Embryonic facial prominence (tissue), 1 donor: ENCODE data around the gene BBX.

ENCODE experiments used
- DNase-seq: peaks from one replicate; pipeline ENCODE4 v3.0.0-alpha.2; 2016; ENCODE audit errors: extremely low spot score

BBX gene

DNA sequence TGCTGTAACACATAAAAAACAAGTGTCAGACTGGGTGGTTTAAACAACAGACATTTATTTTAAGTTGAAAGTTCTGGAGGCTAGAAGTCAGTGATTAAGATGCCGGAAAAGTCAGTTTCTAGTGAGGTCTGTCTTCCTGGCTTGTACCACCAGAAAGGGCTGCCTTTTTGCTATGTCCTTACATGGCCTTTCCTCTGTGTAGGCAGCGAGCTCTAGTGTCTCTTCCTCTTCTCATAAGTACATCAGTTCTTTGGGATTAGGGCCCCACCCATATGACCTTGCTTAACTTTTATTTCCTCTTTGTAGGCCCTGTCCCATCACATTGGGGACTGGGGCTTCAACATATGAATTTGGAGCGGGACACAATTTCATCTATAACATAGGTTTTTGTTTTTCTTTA, 128.0 kb downstream of the BBX start:
- DNase-seq = no peak

DNA sequence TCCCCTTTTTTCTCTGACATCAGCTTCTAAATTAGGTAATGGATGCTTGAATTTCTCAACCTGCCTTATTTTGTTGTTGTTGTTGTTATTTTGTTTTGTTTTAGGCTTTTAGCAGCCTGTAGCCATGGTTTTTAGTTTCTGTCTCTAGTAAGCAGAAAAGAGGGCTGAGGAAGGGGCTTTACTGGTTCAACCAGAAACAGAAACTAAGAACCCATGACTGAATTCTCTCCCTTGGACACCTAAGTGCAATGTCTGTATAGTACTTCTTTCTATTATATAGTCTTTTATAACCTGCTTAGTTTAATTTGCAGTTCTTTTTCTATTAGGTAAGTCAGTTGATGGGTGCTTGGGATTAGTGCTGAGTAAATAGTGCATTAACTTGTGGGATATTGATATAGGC, 129.0 kb downstream of the BBX start:
- no peak for DNase-seq

DNA sequence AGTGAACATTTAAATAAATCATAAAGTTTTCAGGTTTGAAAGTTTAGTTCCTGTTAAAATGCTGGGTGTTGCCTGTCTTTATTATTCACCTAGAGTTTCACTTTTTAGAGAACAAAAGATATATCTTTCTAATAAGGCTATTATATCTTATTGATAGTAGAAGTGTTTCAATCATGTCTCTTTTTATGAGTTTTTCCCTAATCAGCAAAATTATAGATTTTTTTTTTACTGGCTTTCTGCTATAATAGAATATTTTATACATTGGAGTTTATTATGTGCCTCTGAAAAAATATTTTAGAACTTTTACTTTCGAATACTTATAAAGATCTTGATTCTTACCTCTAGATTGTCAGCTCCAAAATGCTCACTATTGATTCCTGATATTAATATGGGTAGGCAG, 131.5 kb downstream of the BBX start:
- no peak for DNase-seq

DNA sequence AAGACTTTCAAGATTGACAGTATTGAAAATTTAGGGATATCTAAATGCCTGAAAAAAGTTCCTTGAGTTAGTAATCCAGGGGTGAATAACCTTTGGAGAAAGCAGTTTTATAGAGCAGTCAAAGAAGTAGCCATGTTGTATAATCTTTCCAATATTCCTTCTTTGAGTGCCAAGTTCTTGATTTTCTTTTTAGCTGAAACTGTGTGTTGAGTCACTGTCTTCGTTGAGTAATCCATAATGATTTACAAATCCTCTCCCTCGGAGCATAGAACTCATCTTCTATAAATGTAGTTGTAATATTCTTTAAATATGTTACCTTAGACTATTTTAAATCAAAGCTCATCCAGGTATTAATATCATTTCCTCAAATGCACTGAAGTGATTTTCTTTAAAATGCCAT, 135.2 kb downstream of the BBX start:
- DNase-seq = no peak

DNA sequence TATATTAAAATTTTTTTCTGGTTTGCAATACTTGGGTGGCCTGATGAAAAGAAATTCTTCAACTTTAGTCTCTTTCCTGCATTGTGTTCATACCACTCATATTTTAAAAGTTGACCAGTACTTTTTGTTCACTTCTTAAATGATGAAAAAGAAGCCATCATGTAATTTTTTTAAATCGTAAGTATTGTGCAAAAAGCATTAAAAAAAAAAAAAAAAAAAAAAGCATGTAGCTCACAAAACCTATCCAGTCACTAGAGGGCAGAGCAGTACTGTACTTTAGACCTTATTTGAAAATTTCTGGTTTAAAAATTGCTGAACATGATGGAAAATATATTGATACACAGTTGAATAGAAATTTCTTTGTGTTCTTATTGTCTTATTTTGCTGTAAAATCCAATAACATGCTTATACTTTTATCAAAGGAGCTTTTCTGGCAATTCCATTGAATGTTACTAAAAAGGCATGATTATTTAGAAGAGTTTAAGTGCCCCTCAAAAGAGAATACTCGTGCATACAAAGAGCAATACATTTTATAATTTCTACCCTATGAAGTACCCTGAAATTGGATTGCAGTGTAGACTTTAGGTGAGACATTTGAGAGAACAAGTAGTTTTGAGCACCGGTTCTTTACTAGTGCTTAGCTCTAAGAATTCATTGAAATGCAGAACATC, 137.7 kb downstream of the BBX start:
- DNase-seq = no peak

DNA sequence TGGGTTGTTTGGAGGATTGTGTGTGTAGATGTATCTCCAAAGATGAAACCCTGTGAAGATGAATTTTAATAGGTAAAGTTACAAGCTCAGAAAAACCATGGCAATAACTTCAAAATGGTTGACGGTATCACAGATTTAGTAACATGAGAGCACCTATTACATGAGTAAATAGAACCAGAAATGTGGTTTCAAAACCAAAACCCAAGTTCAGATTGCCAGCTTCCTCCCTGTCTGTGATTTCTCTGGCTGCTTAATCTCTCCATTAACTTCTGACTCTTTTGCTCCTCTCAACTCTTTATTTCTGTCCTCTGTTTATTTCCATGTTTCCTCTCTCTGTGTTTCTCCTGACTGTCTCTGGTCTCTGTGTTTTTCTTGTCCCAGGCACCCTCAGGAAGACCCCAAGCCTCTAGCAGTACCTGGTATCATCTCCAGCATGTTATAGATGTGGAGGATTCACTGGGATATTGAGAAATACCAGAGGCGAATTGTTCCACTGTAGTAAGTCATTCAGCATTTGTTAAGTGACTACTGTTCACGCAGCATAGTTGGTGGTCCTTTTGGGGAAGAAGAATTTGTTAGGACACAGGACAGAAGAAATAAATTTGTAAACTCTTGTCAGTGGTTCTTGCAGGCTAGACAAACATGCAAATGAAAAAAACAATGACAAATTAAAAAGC, 138.8 kb downstream of the BBX start:
- no peak for DNase-seq

DNA sequence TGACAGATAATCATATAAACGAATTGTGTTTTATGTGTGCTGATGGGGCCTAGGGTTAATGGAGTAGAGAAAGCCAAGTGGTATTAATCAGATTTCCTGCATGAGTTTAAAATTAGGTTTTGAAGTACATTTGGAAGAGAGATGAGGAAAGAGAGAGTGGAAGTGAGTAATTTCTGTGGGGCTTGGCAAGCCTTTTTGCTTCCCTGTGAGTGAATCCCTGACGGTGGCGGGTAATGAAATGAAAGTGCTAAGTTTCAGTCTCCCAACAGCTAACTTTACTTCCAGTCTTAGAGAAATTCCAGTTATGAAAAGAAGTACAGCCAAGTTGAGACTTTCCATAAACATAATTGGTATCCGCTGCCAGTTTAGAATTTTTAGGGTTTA, 139.4 kb downstream of the BBX start:
- no peak for DNase-seq

DNA sequence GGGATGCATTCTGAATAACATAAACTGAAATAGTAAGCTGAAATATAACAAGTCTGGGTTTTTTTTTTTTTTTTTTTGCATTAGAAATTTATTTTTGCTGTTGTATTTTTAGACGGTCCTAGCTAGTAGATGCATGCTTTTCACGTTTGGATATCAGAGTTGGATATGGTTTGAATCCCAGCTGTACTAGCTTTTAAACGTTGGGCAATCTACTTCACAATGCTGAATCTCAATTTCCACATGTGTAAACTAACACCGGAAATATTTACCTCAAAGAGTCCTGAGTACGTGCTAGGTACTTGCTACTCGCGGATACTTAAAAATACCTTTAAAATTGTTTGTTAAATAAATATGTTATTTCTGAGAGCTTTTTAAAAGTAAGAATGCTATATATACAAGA, 139.8 kb downstream of the BBX start:
- no peak for DNase-seq

DNA sequence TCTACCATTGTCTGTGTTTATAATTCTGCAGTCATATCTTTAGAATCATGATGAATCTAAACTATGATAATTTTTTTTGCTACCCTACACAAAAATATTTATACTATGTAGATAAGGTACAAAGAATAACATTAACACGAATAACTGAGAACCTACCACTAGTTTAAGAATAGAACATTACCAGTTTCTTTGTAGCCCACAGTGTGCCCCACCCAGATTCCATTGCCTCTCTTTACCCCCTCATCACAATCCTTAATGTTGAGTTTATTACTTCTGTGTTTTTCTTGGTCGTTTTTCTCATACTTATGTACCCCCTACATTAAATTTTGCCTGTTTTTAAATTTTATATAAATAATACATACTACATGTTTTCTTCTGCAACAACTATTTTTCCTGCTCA, 140.5 kb downstream of the BBX start:
- no peak for DNase-seq

DNA sequence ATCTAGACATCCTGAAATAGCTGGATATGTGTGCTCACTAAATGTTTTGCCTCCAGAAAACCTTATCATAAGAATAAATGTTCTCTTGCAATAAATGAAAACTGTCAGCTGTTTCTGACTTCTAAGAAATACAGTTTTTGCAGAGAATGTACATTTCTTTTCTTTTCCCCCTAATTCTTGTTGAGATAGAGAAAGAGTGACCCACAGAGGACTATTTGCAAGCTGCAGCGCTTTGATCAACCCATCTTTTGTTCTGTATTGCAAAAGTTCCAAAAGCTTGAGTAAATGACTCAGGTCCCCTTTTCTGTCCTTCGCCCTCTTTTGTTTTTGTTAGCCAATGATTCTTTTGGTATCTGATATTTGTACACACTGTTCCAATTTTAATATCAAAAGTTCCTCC, 141.9 kb downstream of the BBX start:
- DNase-seq = no peak

DNA sequence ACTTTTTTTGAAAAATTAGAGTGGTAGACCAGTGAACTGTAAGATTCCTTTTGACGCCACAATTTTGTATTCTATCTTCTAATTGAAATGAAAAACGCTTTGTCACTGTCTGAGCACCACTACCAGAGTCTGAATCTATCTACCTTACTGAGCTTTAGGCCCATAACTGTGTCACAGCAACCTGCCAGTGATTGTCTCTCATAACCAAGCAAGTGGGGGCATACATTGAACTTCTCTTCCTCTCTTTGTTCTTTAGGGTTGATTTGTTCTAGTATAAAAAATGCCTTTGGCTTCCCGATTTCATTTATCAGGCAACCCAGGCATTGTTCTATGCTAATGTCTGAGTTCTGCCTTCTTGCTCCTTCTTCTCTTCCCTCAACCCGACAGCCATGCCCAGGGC, 142.6 kb downstream of the BBX start:
- no peak for DNase-seq

DNA sequence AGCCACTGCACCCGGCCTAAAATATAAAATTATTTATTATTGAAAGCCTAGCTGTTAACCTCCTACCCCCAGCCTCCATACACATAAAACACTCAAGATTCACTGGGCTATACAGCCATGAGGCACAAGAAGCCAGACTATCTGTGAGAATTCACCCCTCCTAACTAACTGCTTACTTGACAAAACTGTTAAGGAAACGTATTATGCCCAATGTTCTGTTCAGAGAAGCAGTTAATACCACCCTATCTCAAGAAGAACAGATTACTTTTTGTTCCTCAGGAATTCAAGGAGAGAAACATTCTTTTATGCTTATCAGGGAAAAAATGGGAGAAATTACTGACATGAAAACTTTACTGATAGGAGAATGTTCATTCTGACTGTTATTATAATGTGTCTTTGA, 144.1 kb downstream of the BBX start:
- no peak for DNase-seq

DNA sequence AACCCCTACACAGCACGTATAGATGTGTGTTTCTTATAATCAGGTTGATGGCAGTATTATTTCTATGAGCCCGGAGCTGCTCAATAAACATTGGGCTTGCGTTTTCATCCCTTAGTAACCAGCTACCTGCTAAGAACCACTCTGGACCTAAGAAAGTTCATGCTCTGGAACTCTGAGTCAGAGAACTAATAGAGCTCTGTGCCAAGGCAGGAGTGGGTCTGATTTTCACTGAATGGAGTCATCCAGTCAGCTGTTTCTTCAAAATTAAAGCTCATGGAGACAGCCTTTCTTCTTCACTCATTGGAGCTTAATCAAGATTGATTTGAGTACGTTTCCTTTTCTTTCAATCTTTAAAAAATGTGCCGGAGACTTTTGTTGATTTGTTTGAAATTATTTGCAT, 145.7 kb downstream of the BBX start:
- DNase-seq = no peak

DNA sequence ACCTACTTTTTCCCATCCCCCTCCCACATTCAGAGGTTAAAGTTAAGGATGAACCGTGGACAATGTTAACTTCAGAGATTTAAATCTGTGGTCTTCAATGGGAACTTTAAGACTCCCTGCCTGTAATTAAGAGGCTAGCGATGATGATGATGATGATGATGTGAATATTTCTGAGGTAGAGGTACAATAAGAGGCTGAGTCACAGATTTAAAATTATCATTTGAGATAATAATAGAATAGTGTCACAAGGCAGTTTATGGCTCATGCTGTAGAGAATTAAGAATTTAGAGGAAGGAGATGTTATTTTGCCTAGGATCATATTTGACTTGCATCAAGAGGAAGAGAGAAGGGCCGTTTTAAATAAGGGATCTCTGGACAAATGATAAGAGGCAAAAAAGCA, 146.2 kb downstream of the BBX start:
- DNase-seq = no peak

DNA sequence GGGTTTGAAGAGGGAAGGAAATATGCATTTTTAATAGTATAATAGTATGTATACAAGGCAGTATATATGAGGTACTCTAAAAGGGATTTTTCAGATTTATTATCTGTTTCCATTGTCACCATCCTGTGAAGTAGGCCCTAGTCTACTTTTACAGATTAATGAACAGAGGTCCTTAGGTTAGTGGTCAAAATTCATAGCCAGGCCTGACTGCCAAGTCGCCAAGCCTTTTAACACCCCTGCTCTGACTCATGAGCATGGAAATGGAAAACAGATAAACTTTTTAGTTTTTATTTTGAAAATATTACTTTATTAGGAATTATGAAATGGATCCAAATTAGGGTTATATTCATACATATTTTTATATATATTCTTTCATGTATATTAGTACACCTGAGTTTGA, 146.9 kb downstream of the BBX start:
- DNase-seq = no peak

DNA sequence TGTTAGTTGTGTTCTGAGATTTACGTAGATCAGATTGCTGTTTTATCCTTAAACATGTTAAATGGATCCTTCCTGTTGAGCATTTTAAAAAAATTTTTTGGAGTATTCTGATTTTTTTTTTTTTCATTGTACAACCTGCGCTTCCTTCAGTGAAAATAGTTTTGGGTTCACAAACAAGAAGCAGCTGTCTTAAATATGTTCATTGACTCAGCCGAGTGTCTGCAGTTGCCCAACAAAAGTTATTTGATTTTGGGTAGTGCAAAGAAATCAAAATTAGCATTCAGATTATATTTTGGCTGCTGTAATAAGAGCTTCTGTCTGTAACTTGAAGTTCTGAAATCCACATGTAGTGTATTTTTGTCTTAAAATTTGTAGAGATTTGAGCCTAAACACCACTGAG, 148.2 kb downstream of the BBX start:
- DNase-seq = no peak

DNA sequence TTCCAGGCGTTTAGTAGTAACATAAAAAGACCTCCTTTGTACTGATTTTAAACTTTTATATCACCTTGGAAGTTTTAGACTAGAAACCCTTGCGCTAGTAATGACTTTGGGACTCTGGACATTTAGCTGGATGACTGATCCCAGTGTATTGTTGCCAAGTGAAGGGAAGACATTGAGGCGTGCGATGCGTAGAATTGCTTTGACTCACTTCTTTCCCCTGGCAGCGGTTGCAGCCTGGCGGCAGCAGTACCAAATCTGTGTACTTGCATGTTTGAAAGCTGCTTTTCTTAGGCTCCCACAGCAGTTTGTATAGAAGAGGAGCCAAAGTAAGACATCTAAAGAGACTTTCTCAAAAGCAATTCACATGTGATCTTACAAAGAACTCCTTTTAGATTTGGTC, 151.6 kb downstream of the BBX start:
- DNase-seq = no peak

DNA sequence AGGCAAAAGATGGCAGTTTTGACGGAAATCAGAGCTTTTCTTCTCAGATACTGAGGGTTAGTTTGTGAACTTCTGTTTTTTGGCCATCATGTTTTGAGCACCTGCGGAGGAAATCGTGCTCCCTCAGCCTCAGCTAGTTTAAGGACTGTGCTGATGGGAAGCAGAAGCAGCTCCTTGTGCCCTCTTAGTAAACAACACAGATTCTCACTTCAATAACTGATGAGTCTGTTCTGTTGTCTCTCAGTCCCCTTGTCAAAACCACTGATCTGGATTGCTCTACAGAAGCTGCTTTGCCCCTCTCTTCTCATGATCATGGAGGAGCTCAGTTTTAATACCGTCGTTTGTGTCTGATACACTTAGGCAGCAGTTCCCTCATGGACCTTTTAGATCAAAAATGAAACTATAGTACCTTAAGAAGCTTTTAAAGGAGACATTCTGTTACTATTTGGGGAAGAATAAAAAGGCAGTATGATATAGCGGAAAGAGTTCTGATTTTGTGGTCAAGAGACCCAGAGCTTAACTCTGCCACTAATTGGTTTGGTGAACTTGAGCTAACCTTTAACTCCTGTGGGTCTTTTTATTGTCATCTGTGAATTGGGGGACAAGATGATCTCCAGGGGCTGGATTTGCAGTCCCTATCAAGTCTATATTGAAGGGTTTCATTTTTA, 152.6 kb downstream of the BBX start:
- no peak for DNase-seq

DNA sequence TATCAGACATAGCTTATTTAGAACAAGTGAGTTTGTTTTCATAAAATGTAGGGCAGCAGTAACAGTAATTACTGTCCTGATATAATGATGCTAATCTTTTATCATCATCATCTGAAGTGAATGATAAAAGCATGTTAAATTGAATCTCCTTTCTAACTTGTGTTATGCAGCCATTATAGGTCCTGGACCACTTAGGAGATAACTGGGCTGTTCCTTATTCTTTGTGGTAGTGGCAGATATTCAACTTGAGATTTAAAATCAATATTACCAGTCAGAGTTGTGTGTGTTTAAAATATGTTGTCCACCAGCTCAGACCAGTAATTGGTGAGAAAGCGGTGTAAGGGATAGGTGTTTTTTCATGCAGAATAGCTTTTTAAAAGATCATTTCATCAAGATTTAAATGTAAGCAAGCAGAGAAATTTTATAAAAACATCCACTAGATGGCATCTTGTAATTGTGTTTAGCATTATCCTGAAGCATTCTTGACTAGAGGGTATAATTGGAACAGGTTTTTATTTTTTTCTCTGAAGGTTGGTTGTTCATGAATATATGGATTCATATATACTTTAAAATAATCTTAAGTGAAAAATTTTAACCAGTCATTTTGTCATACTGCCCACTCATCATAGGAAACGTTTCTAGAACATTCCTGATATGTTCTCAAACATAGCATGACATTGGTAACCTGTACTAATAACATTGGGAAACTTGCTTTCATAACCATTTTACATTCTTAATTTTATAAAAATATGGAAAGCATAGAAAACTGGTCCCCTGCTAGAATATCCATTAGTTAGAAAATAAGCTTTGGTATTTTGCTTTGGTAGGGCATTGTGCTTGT, 153.9 kb downstream of the BBX start:
- no peak for DNase-seq

DNA sequence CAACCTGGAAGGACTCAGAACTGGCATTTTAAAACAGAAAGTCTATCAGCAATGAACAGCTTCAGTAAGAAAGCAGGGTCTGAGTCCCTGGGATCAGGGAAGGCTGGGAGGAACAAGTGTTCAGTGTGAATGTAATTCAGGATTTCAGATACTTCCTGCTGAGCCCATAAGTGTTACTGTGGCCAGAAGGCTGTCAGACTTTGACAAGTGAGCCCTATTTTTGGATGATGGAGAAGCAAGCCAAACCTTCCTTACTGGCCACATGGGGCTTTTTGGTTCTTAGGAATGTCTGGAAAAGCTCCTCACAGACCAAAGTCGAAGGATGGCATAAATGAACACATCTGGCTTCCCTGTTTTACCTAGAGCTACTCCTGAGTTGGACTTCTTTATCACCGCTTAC, 157.2 kb downstream of the BBX start:
- no peak for DNase-seq

DNA sequence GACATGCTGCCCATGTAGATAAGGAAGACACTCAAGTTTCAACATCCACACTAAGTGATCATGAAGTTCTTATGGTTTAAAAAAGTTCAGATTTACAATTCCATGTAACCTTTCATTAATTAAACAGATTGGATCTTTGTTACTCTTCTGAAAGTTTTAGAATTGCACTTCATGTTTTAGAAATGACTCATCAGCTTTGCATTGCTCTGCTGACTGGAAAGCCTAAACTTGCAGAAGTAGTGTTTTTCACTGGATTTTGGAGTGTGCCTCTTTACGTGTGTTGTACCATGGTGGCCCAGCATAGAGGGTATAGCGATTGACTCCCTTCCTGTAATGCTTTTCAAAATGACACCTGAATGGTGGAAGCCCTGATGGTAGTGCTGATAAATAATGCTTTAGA, 157.9 kb downstream of the BBX start:
- no peak for DNase-seq

DNA sequence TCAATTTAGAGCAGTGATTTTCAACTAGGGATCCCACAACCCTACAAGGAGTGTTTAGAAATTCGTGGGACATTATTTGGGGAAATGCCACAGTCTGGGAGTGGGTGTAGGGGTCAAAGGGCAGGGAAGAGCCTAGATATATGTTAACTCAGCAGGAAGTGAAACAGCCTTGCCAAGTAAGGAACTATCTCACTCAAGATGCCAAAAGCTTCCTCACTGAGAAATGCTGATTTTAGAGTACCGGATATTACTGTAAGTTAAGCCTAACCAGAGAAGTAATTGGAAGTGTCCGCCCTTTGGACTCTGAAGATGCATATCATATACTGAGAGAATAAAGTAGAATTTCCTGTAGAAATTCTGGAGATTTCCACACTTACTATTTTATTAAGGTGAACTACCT, 158.6 kb downstream of the BBX start:
- DNase-seq = no peak

DNA sequence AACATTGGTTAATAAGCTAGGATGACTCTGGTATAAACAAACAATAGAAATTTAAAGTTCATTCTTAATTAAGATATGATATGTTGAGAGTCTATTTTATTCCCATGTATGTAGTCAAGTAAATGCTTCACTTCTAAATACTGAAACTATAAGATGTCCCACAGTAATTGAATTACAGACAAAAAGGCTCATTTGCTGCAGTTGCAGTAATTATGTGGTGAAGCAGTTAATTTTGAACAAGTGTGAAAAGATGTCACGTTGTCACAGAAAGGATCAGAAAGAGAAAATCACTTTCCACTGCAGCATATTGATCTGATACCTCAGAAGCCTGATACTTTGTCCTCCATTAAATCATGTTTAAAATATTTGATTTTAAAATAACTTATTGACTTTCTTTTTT, 159.8 kb downstream of the BBX start:
- no peak for DNase-seq
